ENCODE measurements around the gene PNMA1.
"Not testable (repeated sequence)": the region's sequence is repeated elsewhere in the genome, so short reads cannot be mapped to it uniquely, and the experiment has no call there.

Gene PNMA1

DNA sequence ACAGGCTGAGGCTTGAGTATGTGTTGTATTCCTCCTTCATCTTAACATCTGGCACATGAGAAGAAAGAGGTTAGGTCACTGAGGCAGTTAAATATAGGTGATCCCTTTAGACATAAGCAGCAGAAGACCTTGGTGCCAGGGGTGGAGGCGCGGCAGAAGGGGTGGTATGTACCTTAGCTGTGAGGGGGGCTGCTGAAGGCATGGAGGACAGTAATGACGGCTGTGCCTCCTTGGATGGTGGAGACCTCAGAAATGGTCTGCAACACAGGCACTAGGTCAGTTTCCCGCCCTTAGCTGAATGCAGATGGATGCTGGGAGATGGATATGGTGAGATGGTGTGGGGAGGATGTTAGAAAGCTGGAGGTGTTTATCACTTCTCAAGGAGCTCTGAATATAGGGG, 1.5 kb upstream of the PNMA1 start:
- DNase-seq, result no peak

DNA sequence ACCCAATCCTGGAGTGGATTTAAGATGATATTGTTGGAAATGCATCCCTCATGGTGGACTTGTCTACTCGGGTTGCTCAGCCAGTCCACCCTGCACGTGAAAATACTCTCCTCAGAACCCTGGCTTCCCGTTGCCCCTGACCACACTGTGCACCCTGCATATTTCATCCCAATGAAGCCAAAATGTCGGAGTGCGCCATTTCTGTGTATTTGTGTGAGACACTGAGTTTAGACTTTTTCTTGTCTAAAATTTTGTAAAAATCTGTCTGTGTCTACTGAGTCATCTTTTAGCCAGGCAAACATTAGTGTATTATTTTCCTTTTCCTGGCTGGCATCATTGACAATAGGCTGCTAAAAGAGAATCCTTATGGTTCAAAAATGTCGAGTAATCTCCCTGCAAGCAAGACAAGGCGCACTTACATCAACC, 485 bp upstream of the PNMA1 start:
- no peak for DNase-seq

DNA sequence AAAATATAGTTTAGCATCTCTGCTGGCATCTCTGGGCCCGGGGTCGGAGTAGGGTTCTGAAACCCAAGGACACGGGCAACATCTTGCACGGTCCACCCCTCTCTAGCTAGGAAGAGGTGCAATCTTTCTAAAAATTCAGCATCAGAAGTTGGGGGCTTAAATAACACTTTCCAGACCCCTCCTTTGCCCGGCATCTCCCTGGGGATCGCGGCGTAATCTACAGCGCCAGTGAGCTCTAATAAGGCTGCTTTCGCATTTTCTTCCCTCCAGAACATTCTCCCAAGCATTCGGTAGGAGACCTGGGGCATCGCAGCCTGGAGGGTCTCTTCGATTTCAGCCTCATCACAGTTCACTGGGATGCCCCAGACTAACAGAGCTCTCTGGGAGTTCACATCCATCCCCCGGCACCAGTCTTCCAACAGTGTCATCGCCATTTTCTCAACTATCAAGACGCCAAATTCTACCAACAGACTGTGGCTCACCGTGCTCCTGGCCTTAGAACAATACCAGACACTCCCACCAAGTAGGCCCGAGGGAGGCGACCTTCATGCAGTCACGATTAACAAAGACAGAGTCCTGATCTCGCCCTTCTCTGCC, 880 bp downstream of the PNMA1 start:
- no peak for DNase-seq

DNA sequence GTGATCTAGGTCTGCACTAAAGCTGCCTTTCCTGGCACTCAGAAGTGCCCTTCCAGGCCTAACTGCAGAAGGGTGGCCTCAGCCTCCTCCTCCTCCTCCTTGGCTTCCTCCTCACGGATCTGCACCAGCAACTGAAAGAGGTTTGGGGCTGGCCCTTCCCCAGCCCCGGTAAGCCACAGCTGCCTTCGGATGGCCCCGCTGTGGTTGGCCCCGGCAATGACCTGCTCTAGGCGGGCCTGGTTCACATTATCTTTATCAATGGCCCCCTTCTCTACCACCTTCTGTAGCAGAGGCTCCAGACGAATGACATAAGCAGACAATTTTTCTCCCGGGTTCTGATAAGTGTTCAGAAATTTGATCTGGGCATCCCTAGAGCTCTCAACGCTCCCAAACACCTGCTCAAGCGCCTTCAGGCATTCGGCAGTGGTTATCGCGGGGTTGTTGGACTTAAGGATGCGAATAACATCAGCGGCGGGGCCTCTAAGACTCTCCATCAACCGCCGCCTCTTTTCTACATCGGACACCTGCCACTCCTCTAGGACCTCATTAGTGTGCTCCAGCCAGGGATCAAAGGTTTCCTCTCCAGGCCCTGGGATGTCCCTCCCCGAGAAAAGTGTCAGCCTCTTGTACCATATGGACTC, 1.5 kb downstream of the PNMA1 start:
- DNase-seq, result no peak

GRCh38 chr14:73712071-73712506, 2.1 kb downstream of the PNMA1 start:
- no peak for DNase-seq

GRCh38 chr14:73710737-73711136, 3.4 kb downstream of the PNMA1 start:
- DNase-seq, result no peak

DNA sequence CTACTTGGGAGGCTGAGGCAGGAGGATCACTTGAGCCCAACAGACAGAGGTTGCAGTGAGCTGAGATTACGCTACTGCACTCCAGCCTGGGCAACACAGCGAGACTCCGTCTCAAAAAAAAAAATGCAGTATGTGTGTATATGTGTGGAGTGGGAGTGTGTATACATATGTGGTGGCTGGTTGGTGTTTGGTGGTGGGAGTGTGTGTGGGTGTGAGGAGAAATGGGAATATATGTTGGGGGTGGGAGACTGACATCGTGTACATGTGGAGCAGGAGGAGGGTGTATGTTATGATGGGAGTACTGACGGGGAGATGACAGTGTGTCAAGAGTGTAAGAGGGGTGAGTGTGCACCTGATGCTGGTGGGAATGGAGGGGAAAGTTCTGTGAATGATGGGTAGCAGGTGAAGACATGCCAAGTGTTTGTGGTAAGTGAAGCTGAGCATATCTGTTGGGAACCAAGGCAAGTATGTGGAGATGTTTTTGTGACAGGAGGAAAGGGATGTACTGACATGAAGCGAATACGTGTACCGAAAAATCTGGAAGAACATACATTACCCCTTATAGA, 4.2 kb downstream of the PNMA1 start:
- DNase-seq, result no peak

DNA sequence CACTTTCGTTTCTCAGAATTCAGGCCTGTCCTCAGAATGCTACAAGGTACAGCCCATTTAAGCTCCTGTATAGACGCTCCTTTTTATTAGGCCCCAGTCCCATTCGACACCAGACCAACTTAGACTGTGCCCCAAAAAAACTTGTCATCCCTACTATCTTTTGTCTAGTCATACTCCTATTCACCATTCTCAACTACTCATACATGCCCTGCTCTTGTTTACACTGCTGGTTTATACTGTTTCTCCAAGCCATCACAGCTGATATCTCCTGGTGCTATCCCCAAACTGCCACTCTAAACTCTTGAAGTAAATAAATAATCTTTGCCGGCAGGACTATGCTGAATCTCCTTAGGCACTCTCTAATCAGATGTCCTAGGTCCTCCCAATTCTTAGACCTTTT, 6.1 kb downstream of the PNMA1 start:
- not testable (repeated sequence) for DNase-seq

DNA sequence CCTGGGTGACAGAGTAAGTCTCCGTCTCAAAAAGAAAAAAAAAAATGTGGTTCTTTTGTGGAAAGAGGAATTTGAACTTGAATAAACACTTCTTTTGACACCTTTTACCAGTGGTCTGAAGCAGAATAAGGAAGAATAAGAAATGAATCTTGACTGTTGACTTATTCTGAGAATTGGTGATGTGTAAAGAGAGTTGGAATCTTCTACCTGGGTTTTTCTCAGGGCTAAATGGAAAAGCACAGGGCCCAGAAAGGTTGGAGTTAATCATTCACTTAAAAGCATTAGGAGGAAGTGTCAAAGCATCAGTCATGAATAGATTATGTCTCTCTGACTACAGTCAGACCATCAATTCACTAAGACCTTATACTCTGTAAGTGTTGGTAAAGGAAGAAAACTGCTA, 13.9 kb downstream of the PNMA1 start:
- no peak for DNase-seq

- no peak for DNase-seq
These were observed 17.5 kb downstream of the PNMA1 start for GRCh38 chr14:73696466-73697400.

DNA sequence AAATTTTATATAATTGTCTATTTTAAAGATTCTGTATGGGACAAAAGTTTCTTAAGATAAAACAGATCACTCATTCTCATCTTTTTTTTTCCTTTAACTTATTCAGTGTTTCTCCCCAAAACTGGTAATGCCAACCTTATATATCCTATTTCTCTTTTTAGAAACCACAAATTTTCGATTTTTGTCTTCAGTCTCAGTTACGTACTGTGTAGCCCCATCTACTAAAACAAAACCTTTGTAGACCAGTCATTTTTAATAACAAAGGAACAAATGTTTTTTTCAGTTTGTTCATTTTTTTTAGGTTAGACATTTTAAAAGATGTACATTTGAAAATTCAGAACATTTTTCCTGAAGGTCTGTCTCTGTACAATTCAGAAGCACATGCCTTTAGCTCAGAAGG, 18.2 kb downstream of the PNMA1 start:
- no peak for DNase-seq

GRCh38 chr14:73695082-73695481, 19.1 kb downstream of the PNMA1 start:
- DNase-seq, result no peak

DNA sequence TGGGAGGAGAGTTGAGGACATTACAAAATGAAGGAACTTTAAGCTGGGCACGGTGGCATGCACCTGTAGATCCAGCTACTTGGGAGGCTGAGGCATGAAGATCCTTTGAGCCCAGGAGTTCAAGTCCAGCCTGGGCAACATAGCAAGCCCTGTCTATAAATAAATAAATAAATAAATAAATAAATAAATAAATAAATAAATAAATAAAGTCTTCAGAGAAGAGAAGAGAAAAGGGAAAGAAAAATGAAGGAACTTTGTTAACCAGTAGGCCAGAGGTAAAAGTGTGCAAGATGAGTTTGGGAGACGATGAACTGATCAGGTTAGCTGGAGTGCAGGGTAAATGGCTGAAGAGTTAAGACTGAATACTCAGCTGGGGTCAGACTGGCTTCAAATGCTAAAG, 20.1 kb downstream of the PNMA1 start:
- DNase-seq, result no peak

DNA sequence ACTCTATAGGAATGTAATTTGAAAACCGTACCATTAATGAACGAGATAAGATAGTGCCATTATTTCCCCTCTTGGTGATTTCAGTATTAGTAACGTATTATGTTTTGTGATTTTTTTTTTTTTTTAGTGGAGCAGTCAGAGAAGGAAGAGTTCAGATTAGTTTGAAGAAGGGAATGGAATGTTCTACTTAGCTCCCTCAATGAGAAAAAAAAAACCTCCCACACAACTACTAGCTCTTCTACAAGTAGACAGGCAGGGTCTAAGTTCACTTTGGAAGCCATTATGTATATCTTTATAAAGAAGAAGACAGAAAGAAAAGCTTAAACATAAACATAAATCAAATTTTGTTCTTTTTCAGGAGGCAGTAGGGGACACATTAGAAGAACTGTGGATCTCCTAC, 27.3 kb downstream of the PNMA1 start:
- DNase-seq, result no peak

DNA sequence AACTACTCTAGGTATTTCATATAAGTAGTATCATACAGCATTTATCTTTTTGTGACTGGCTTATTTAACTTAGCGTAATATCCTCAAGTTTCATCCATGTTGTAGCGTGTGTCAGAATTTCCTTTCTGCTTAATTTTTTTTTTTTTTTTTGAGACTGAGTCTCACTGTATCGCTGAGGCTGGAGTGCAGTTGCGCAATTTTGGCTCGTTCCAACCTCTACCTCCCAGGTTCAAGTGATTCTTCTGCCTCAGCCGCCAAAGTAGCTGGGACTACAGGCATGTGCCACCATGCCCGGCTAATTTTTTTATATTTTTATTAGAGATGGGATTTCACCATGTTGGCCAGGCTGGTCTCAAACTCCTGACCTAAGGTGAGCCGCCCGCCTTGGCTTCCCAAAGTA, 28.9 kb downstream of the PNMA1 start:
- DNase-seq, result no peak

- DNase-seq, result no peak
These were observed 29.6 kb downstream of the PNMA1 start for GRCh38 chr14:73684627-73685026.

DNA sequence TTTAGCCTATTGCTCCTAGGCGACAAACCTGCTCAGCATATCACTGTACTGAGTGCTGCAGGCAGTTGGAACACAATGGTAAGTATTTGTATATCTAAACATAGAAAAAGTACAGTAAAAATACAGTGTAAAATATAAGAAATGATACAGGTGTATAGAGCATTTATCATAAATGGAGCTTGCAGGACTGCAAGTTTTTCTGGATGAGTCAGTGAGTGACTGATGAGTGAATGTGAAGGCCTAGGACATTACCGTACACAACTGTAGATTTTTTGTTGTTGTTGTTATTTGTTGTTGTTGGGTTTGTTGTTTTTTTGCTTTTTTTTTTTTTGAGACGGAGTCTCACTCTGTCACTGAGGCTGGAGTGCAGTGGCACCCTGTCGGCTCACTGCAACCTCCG, 33.4 kb downstream of the PNMA1 start:
- DNase-seq, result no peak

- no peak for DNase-seq
These were observed 35.5 kb downstream of the PNMA1 start for GRCh38 chr14:73678698-73679097.

- DNase-seq, result no peak
These were observed 39.2 kb downstream of the PNMA1 start for GRCh38 chr14:73674986-73675385.

GRCh38 chr14:73667854-73668253, 46.3 kb downstream of the PNMA1 start:
- DNase-seq, result no peak

DNA sequence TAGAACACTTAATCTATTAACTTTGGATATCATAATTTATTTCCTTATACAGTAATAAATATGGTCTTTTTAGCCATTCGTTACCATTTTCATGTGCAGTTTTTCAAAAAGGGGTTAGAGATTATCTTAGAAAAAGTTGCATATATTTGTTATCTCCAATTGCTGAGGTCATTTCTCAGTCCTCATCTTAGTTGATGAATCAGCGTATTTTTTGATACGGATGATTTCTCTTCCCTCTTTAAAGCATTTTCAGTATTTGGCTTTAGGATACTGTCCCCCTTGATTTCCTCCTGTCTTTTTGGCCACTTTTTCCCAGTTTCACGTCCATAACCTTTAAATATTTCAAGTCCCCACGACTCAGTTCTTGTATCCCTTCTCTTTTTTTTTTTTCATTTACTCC, 47.6 kb downstream of the PNMA1 start:
- DNase-seq, result no peak

DNA sequence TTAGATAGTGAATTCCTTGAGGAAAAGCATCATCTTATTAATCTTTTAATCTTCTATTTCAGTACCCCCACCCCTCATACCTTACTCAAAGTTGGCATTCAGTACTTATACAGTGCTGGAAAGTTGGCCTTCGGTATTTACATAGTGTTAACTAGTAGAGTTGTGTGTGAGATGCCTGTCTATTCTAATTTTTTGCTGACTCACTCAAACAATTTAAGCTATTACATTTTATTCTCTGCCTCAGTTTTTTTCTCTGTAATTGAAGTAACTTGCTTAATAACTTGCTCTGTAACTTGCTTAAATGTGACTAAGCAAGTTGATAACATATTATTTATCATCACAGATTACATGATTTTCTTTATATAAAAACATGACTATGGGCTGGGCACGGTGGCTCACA, 49.1 kb downstream of the PNMA1 start:
- no peak for DNase-seq

GRCh38 chr14:73663548-73664212, 50.5 kb downstream of the PNMA1 start:
- no peak for DNase-seq

Data from NCI-H774 (cell line).